Activated CD4-positive, alpha-beta T cell treated with anti-CD3 and anti-CD28 coated beads for 1 hour (primary cell): ENCODE results near the gene NME3.
A peak's percentile ranks its signal among the peaks of the same experiment; 100 is the strongest.
"Not testable (repeated sequence)": the region's sequence is repeated elsewhere in the genome, so short reads cannot be mapped to it uniquely, and the experiment has no call there.

ENCODE experiments used
- DNase-seq: peaks from one replicate; pipeline ENCODE4 v3.0.0-alpha.2; 2020

The NME3 gene

DNA sequence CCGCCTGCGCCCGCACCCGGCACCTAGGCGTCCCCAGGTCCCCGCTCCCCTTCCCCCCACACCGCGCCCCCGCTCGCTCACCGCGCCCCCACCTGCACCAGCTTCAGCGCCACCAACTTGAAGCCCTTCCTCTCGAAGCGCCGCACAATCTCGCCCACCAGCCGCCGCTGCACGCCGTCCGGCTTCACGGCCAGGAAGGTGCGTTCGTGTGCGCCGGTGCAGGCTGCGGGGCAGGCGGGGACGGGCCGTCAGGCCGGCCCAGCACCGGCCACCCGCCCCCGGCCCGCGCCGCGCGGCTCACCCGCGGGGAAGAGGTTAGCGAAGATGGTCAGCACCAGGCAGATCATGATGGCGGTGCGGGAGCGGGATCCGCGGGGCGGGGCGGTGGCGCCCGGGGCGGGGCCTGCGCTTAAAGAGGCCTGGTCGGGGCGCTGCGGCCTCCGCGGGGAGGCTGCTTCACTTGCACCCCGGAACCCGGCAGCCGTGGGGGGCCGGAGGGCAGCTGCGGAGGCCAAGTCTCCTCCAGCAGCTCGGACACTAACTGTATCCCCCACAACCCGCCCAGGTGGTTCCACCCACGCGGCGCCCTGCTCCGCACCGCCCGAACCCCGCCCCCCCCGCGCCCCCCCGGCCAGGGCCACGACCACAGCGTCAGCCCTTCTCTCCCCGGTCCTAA, at the start of gene NME3:
TSS of gene NME3 (minus strand) at position 356 of the 676 bp plus-strand sequence. CDS start at position 347, 9 bp downstream.
- DNase-seq = peak; percentile 60

- no peak for DNase-seq
Observed at GRCh38 chr16:1820946-1821290, 49.6 kb upstream of the NME3 start.

- DNase-seq = no peak
Observed at GRCh38 chr16:1820096-1820945, 49.0 kb upstream of the NME3 start.

DNA sequence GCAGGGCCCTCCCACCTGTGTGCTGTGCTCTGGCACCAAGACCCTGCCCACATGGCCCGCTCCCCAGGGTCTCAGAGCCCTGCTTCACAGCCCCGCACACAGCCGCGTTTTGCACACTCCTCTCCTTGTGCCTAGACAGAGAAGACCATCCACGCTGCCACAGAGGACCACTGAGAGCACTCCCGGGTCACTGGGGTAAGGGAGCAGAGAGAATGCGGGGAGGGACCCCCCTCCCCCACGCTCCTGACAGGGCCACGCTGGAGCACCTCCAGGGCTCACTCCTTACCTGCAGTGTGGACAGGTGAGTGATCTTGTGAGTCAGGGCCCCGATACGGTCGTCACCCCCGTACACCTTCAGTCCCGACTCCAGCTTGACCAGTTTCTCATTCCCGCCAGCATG, 48.3 kb upstream of the NME3 start:
- no peak for DNase-seq

DNA sequence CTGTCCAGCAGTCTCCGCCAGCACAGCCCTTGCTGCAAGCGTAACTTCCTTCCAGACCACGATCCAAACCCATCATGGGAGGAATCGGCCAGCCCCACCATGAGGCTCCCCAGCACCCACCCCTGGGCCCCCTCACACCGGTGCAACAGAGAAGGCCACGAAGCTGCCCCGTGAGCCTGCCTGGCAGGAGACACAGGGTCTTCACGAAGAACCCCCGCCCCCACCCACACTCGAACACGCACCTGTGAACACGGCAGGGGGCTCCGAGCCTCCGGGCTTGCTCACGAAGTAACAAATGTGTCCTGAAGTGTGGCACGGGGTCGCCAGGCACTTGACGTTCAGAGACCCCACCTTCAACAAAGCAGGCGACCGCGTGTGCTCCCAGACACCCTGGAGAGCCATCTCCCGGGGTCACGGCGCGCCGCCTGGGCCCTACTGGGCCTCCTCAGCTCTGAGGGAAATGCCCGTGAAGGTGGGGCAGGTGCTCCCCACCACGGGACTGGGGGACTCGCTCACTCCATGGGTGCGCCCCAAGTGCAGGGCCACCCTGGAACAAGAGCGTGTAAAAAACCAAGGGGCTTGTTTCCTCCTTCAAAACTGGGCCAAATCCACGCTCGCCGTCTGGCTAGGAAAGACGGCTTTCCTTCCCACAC, 47.7 kb upstream of the NME3 start:
- DNase-seq = no peak

GRCh38 chr16:1818204-1818872, 47.0 kb upstream of the NME3 start:
- DNase-seq = no peak

GRCh38 chr16:1817716-1818115, 46.4 kb upstream of the NME3 start:
- DNase-seq = no peak

DNA sequence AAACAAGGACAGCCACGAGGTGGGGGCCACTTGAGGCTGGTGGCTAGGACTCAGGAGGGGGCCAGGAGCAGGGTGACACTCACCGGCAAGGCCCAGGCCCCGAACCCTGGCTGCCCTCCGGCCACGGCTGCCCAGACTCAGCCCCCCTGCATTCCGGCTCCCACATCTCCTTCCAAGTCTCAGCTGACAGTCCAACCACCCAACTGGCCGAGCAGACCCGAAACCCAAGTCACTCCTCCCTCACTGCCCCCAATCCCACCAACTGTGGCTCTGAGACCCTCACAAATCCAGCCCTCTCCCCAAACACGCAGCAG, 45.9 kb upstream of the NME3 start:
- no peak for DNase-seq

DNA sequence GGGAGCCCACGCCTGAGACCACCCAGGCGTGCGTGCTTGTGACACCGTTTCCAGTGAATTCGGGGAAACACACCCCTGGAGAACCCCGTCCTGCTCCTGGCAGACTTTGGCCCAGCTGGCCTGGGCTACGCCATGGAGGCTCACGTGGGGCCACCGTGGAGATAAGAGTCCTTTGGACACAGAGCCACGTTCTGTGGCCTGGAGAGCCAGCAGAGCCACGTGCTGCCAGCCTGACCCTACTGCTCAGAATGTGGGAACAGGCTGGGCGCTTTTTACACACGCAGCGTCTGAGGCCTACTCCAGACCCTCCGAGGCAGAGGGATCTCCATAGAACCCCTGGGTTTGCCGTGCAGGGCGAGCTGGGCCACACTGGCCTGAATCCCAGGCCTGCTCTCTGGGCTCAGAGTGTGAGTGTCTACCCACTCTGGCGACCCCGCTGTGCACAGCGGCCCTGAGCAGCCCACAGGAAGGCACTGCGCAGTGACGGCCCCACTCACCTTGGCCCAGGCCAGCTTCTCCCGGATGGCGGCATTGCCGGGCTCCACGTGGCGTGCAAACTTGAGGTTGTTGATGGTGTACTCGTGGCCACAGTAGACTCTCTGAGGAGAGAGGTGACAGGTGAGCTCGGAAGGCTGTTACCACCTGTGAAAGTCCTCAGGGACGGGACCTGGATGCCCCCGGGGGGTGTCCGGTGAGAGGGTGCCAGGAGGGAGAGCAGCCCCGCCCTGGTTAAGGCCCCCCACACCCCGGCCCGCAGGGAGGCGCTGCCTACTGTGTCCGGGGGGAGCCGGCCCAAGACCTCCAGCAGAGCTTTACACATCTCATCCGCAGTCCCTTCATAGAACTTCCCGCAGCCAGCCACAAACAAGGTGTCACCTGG, 45.3 kb upstream of the NME3 start:
- no peak for DNase-seq

DNA sequence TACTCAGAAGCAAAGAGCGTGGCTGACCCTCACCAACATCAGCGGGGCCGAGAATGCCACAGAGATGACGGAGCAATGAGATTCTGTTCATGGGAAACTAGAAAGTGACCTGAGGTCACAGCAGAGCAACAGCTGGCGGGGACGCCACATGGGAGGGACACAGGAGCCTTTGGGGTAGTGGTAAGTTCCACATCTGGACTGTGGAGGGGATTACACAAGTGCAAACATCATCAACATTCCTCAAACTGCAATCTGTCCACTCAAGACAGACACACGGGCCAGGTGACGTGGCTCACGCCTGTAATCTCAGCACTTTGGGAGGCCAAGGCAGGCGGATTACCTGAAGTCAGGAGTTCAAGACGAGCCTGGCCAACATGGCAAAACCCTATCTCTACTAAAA, 44.1 kb upstream of the NME3 start:
- DNase-seq = no peak

DNA sequence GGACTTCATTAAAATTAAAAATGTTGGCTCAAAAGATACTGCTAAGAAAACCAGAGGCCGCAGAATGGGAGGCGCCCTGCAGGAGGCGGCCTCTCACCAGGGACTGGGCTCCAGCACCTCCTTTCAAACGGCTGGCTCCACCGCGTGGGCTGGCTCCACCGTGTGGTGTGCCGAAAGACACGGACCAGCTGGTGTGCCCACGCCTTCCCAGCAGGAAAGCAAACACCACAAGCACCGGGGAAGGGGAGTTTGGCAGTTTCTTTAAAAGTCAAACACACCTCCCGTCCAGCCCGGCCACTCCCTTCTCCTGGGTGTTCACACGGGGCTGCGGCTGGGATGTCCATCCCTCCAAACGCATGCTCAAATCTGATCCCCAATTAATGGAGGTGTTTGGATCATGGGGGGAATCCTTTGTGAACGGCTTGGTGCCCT, 41.4 kb upstream of the NME3 start:
- peak; percentile 42 for DNase-seq

DNA sequence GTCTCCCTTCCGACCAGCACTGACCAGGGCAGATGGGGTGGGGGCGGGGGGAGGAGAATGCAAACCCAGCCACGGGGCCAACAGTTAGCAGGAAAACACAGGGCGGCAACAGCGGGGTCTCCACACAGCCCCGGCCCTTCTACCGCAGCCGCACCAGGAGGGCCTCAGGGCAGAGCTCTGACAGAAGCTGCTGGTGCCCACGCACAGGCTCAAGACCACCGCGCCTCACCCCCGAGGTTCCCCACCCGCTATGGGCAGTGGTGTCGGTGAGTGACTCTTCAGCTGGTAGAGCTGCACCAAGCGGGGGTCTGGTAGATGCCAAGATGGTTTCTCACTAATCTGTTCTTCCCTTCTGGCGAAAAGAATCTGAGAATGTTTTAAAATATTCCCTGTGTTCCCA, 39.2 kb upstream of the NME3 start:
- no peak for DNase-seq

GRCh38 chr16:1810106-1810505, 38.8 kb upstream of the NME3 start:
- no peak for DNase-seq

DNA sequence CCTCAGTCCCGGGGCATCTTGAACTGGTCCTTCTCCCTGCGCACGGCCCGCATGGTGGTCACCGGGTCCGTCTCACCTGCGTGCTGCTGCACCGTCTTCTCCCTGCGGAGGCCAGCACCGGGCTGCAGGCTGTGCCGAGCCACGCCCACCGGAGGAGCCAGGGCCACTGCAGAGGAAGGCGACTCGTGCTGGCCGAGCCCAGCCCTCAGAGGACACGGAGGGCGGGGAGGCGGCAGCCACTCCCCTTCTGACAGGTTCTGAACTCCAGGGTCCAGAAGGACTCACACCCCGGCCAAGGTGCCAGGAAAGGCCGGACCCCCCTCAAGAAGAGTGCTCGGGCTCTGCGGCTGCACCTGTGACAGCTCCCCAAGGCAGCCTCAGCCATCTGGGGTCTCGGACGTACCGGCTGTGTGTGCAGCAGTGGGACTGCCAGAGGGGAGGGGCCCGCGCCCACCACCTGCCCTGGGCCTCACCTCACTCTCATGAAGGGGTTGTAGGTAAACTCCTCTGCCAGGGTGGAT, 38.0 kb upstream of the NME3 start:
- no peak for DNase-seq

- no peak for DNase-seq
Observed at GRCh38 chr16:1808691-1809090, 37.3 kb upstream of the NME3 start.

- no peak for DNase-seq
Observed at GRCh38 chr16:1807626-1808025, 36.3 kb upstream of the NME3 start.

DNA sequence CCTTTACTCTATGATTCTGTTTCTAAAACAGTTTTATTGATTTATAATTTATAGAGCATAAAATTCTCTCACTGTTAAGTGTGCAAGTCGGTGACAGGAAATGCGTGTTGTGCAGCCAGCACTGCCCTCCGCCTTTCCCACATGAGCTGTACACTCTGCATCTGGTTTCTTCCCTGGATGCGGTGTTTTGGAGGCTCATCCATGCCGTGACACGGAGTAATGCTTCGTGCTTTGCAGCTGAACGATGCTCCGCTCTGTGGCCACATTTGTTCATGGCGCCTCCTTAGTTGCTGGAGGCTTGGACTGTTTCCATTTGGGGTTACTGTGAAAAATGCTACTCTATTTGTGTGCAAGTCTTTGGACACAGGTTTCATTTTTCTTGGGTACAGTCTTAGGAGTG, 29.4 kb upstream of the NME3 start:
- no peak for DNase-seq

DNA sequence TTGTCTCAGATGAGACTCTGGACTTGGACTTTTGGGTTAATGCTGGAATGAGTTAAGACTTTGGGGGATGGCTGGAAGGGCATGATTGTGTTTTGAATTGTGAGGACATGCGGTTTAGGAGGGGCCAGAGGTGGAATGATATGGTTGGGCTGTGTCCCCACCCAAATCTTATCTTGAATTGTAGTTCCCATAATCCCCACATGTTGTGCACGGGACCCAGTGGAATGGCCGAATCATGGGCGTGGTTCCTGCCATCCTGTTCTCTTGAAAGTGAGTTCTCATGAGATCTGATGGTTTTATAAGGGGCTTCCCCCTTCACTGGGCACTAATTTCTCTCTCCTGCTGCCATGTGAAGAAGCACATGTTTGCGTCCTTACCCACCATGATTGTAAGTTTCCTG, 27.9 kb upstream of the NME3 start:
- DNase-seq = not testable (repeated sequence)

- DNase-seq = no peak
Observed at GRCh38 chr16:1794908-1795666, 23.7 kb upstream of the NME3 start.

DNA sequence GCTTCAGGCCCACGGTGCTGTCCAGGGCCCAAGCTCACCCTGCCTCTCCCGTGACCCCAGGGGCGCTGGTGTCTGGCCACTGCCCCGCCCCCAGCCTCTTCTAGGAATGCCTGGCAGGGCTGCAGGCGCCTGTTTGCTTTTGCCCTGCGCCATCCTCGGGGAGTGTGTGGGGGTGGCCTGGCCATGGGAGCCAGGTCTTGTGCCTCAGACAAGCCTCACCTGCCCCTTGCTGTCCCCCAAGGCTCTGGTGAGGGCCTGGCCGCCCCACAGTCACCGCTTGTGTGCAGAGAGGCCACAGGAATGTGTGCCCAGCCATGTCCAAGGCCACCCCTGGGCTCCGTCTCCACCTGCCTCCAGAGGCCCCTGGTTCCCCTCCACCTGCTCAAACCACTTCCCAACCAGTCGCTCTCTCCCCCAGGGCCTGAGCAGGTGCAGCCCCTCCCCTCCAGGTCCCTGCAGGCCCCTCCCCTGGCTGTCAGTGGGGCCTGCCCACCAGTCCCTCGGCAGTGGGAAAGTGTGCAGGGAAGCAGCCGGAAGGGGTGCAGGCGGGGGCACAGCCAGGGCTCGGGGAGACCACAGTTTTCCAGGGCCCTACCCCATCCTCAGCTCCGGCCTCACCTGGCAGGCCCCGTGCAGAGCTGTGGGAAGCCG, 23.0 kb upstream of the NME3 start:
- no peak for DNase-seq
